SW480 (cell line): ENCODE measurements around the gene FANCF.

Experiments used
- DNase-seq: peaks from one replicate; pipeline ENCODE4 v3.0.0-alpha.2; 2016; ENCODE audit warnings: low spot score

FANCF gene

GRCh38 chr11:22624742-22625447, 728 bp downstream of the FANCF start:
- peak; percentile 85 for DNase-seq

- DNase-seq: no peak
Observed at GRCh38 chr11:22617868-22618267, 7.8 kb downstream of the FANCF start.

GRCh38 chr11:22603933-22604332, 21.7 kb downstream of the FANCF start:
- DNase-seq: no peak

GRCh38 chr11:22602504-22602903, 23.1 kb downstream of the FANCF start:
- no peak for DNase-seq

GRCh38 chr11:22599458-22599857, 26.2 kb downstream of the FANCF start:
- DNase-seq: no peak

- no peak for DNase-seq
Observed at GRCh38 chr11:22597062-22597461, 28.6 kb downstream of the FANCF start.

GRCh38 chr11:22584976-22585375, 40.6 kb downstream of the FANCF start:
- DNase-seq: no peak

- no peak for DNase-seq
Observed at GRCh38 chr11:22583963-22584492, 41.6 kb downstream of the FANCF start.

GRCh38 chr11:22582151-22582410, 43.5 kb downstream of the FANCF start:
- no peak for DNase-seq

GRCh38 chr11:22581354-22582150, 44.1 kb downstream of the FANCF start:
- DNase-seq: no peak

- no peak for DNase-seq
Observed at GRCh38 chr11:22577854-22578253, 47.8 kb downstream of the FANCF start.
